ENCODE measurements around the gene CCL28.

CCL28 gene

DNA sequence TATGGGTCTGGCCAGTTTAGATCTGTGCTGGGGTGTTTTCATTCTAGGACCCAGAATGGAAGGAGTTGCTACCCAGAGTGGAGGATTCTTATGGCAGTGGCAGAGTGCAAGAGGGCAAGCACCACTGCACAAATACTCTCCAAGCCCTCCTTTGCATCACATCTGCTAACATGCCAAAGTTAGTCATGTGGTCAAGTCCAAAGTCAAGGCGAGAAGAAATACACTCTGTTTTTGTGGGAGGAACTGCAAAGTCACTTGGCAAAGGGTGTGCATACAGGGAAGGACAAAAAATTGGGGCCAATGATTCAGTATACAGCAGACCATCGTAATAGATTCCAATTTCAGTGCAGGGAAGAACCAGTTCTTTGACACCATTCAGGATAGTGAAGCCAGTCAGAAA is 55.1 kb downstream of the CCL28 start:
- TF ChIP-seq FOXK2 (IDR thresholded peaks at IDR 0.05) (no peak), SP1 (IDR thresholded peaks at IDR 0.05) (no peak), NFRKB (IDR thresholded peaks at IDR 0.05) (no peak), ARNT (IDR thresholded peaks at IDR 0.05) (no peak), CTBP1 (IDR thresholded peaks at IDR 0.05; ENCODE audit: borderline replicate concordance) (no peak), FOXA1 (IDR thresholded peaks at IDR 0.05) (no peak), ZNF384 (IDR thresholded peaks at IDR 0.05) (no peak), HDGF (IDR thresholded peaks at IDR 0.05; ENCODE audit: borderline replicate concordance) (no peak)
- TF ChIP-seq, protein P1, sequence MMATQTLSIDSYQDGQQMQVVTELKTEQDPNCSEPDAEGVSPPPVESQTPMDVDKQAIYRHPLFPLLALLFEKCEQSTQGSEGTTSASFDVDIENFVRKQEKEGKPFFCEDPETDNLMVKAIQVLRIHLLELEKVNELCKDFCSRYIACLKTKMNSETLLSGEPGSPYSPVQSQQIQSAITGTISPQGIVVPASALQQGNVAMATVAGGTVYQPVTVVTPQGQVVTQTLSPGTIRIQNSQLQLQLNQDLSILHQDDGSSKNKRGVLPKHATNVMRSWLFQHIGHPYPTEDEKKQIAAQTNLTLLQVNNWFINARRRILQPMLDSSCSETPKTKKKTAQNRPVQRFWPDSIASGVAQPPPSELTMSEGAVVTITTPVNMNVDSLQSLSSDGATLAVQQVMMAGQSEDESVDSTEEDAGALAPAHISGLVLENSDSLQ (IDR thresholded peaks at IDR 0.05), result no peak
- ChIA-PET POLR2A (no interaction called here), CTCF (no interaction called here)
- no peak for DNase-seq (ENCODE audit: extremely low spot score)

DNA sequence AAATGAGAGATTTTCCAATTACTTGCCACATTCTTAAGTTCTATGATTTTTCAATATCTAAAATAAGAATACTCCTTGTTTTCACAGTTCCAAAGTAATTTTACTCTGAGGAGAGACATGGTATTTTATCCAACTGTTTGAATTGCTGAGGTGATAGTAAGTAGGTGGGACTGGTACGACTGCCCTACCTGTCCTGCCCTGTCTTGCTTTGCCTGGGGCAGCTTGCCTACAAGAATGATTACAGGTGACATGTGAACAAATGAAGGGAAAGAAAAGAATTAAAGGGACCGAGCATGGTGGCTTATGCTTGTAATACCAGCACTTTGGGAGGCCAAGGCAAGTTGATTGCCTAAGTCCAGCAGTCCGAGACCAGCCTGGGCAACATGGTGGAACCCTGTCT is 57.4 kb downstream of the CCL28 start:
- POLR2A ChIA-PET, result no interaction called here
- no peak for TF ChIP-seq TARDBP (IDR thresholded peaks at IDR 0.05)
- TF ChIP-seq L3MBTL2 (conservative IDR thresholded peaks at IDR 0.05), result no peak
- TF ChIP-seq, protein P1 (IDR thresholded peaks at IDR 0.05), result no peak
- TF ChIP-seq ARNT (IDR thresholded peaks at IDR 0.05), result no peak
- no peak for TF ChIP-seq NFRKB (IDR thresholded peaks at IDR 0.05)
- no peak for TF ChIP-seq HDGF (IDR thresholded peaks at IDR 0.05; ENCODE audit: borderline replicate concordance)
- TF ChIP-seq SP1 (IDR thresholded peaks at IDR 0.05), result no peak
- no peak for DNase-seq (ENCODE audit: extremely low spot score)
- CTCF ChIA-PET, result no interaction called here

DNA sequence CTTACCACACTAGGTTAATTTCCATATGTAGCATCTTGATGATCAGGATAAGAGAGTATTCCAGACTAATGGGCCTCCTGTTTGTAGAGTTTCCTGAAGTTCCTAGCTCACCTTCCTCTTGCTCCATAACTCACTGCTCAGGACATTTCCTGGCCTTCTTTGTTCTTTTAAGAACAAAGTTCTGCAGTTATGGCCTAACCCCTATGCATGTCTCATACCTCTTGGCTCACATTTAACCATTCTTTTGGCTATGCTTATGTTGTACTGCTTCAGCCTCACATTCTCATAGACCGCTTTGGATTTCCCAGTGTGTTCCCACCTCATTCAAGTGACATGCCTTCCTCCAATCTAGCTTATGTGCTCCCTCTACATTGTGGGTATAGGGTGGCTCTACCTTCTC is 58.5 kb downstream of the CCL28 start:
- POLR2A ChIA-PET, result no interaction called here
- CTCF ChIA-PET, result interaction anchor here (0.6 kb wide), 1 partner anchor 47 kb away, joined by 4 read pairs; no protein-coding TSS in a partner anchor
- no peak for DNase-seq (ENCODE audit: extremely low spot score)
- TF ChIP-seq LEF1 (IDR thresholded peaks at IDR 0.05; ENCODE audit: borderline replicate concordance) (no peak), ZNF384 (IDR thresholded peaks at IDR 0.05) (no peak), NFRKB (IDR thresholded peaks at IDR 0.05) (no peak), HDGF (IDR thresholded peaks at IDR 0.05; ENCODE audit: borderline replicate concordance) (no peak), FOXK2 (IDR thresholded peaks at IDR 0.05) (no peak), SUZ12 (IDR thresholded peaks at IDR 0.05) (no peak), FOXM1 (IDR thresholded peaks at IDR 0.05; ENCODE audit: borderline replicate concordance) (no peak), ELF4 (IDR thresholded peaks at IDR 0.05) (no peak), ARNT (IDR thresholded peaks at IDR 0.05) (no peak)
- TF ChIP-seq, protein P1 (IDR thresholded peaks at IDR 0.05), result no peak

DNA sequence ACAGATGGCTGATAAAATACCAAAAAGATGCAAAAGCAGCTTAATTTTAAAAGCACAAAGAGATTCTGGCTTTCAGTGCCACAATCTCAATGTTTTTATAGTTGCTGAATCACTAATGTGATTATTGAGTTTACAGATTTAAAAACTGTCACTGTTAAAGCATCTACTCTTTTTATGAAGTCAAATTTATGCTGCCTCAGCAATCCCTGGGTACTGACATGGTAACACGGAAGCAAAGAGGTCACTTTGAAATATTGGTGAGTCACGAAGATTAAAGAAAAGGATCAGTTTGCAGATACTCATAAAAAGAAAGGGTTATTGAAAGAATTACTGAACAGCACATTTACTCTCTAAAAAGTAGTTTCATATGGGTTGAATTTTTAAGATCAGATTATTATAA is 59.3 kb downstream of the CCL28 start:
- ChIA-PET CTCF (no interaction called here), POLR2A (no interaction called here)
- no peak for TF ChIP-seq FOXM1 (IDR thresholded peaks at IDR 0.05; ENCODE audit: borderline replicate concordance)
- no peak for TF ChIP-seq SP1 (IDR thresholded peaks at IDR 0.05)
- no peak for TF ChIP-seq CTBP1 (IDR thresholded peaks at IDR 0.05; ENCODE audit: borderline replicate concordance)
- no peak for TF ChIP-seq L3MBTL2 (conservative IDR thresholded peaks at IDR 0.05)
- TF ChIP-seq TARDBP (IDR thresholded peaks at IDR 0.05), result no peak
- no peak for TF ChIP-seq LEF1 (IDR thresholded peaks at IDR 0.05; ENCODE audit: borderline replicate concordance)
- TF ChIP-seq SUZ12 (IDR thresholded peaks at IDR 0.05), result no peak
- TF ChIP-seq BHLHE40 (IDR thresholded peaks at IDR 0.05; ENCODE audit: borderline replicate concordance), result no peak
- TF ChIP-seq NFRKB (IDR thresholded peaks at IDR 0.05), result no peak
- no peak for TF ChIP-seq ZNF384 (IDR thresholded peaks at IDR 0.05)
- TF ChIP-seq ELF4 (IDR thresholded peaks at IDR 0.05), result no peak
- no peak for DNase-seq (ENCODE audit: extremely low spot score)

DNA sequence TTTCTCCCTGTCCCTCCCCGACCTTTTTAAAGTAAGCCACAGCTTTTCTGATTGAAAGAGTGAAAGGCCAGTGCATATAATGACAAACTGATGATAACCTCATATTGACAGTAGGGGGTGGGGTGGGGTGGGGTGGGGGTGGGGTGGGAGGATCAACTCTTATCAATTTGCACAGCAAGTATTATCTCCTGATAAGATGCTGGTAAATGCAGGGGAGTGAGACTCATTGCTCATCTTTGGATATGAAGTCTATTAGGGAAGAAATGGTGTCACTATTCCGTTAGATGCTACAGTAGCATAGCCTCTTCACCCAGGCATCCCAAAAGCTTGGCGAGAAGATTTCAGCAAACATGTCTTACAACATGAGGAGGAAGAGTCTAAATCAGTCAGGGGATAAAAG is 60.1 kb downstream of the CCL28 start:
- TF ChIP-seq SP1 (IDR thresholded peaks at IDR 0.05), result no peak
- TF ChIP-seq, protein P1 (IDR thresholded peaks at IDR 0.05), result no peak
- TF ChIP-seq HDGF (IDR thresholded peaks at IDR 0.05; ENCODE audit: borderline replicate concordance), result no peak
- no peak for TF ChIP-seq NFRKB (IDR thresholded peaks at IDR 0.05)
- no peak for TF ChIP-seq ELF4 (IDR thresholded peaks at IDR 0.05)
- no peak for TF ChIP-seq FOXK2 (IDR thresholded peaks at IDR 0.05)
- TF ChIP-seq SUZ12 (IDR thresholded peaks at IDR 0.05), result no peak
- no peak for TF ChIP-seq L3MBTL2 (conservative IDR thresholded peaks at IDR 0.05)
- TF ChIP-seq ZNF384 (IDR thresholded peaks at IDR 0.05), result no peak
- no peak for TF ChIP-seq TARDBP (IDR thresholded peaks at IDR 0.05)
- TF ChIP-seq FOXM1 (IDR thresholded peaks at IDR 0.05; ENCODE audit: borderline replicate concordance), result no peak
- no peak for TF ChIP-seq LEF1 (IDR thresholded peaks at IDR 0.05; ENCODE audit: borderline replicate concordance)
- no peak for TF ChIP-seq ARNT (IDR thresholded peaks at IDR 0.05)
- TF ChIP-seq CTBP1 (IDR thresholded peaks at IDR 0.05; ENCODE audit: borderline replicate concordance), result no peak
- TF ChIP-seq FOXA1 (IDR thresholded peaks at IDR 0.05), result no peak
- no peak for TF ChIP-seq BHLHE40 (IDR thresholded peaks at IDR 0.05; ENCODE audit: borderline replicate concordance)
- ChIA-PET POLR2A (no interaction called here), CTCF (no interaction called here)
- DNase-seq (ENCODE audit: extremely low spot score), result no peak

DNA sequence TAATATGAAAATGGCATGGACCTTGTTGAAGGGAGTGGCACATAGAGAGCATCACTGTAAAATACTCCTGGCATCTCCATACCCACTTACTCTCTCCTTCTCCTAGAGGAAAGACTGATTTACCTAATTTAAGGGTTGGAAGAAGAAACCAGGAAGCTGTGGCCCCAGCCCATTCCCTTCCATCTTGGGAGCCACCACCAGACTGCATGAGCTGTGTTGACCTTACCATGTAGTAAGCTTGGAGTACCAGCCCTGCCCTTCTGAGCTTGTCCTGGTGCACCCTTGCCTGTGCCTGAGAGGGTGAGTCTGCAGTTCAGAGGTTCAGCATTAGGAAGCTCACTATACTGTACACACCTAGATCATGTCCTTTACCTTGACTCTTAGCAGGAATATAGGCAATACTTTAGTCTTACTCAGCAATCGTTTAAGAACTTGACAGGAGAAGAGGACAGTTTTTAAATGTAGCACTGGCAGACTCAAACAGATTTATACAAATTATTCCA is 63.3 kb downstream of the CCL28 start:
- POLR2A ChIA-PET, result no interaction called here

More for the DNA sequence above, 63.3 kb downstream of the CCL28 start:
- DNase-seq (ENCODE audit: extremely low spot score), result no peak
- CTCF ChIA-PET, result no interaction called here
- TF ChIP-seq LEF1 (IDR thresholded peaks at IDR 0.05; ENCODE audit: borderline replicate concordance) (no peak), CTBP1 (IDR thresholded peaks at IDR 0.05; ENCODE audit: borderline replicate concordance) (no peak), ARNT (IDR thresholded peaks at IDR 0.05) (no peak), HDGF (IDR thresholded peaks at IDR 0.05; ENCODE audit: borderline replicate concordance) (no peak), FOXK2 (IDR thresholded peaks at IDR 0.05) (no peak), NFRKB (IDR thresholded peaks at IDR 0.05) (no peak), SP1 (IDR thresholded peaks at IDR 0.05) (no peak), L3MBTL2 (conservative IDR thresholded peaks at IDR 0.05) (no peak)
